ENCODE measurements around the gene SRSF5.

- TF ChIP-seq POLR2A (IDR thresholded peaks at IDR 0.05) (no peak), POLR2AphosphoS5 (IDR thresholded peaks at IDR 0.05; ENCODE audit: insufficient read depth in 1 of 2, low read depth in 1 of 2) (no peak)
- TF ChIP-seq, protein P1, sequence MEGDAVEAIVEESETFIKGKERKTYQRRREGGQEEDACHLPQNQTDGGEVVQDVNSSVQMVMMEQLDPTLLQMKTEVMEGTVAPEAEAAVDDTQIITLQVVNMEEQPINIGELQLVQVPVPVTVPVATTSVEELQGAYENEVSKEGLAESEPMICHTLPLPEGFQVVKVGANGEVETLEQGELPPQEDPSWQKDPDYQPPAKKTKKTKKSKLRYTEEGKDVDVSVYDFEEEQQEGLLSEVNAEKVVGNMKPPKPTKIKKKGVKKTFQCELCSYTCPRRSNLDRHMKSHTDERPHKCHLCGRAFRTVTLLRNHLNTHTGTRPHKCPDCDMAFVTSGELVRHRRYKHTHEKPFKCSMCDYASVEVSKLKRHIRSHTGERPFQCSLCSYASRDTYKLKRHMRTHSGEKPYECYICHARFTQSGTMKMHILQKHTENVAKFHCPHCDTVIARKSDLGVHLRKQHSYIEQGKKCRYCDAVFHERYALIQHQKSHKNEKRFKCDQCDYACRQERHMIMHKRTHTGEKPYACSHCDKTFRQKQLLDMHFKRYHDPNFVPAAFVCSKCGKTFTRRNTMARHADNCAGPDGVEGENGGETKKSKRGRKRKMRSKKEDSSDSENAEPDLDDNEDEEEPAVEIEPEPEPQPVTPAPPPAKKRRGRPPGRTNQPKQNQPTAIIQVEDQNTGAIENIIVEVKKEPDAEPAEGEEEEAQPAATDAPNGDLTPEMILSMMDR (IDR thresholded peaks at IDR 0.05): peak; percentile 62 to 86 (median 83)
These were observed 51.8 kb downstream of the SRSF5 start for GRCh38 chr14:69818758-69819191.

Measured in vagina (tissue), 2 donors.